HepG2 (cell line): ENCODE measurements around the gene C2orf80. TPM values are rescaled to one million over a fixed set of nuclear protein-coding genes. Genes with fewer than 3 reads are reported as not detected.

ENCODE experiments used
- EZH2 ChIP-seq: conservative IDR thresholded peaks from 2 replicates; pipeline ENCODE4 v1.6.1; 2012; ENCODE audit warnings: mild to moderate bottlenecking, low read depth, low read length, moderate library complexity
- GATA4 ChIP-seq: sonication (generic); IDR thresholded peaks from 2 replicates; pipeline ENCODE4 v1.6.1; 2016; ENCODE audit warnings: antibody characterized with exemption, low read depth, borderline replicate concordance
- NFATC3 ChIP-seq: sonication (generic); formaldehyde crosslinking; IDR thresholded peaks from 2 replicates; pipeline ENCODE4 v1.5.1; 2020; ENCODE audit warnings: mild to moderate bottlenecking, missing genetic modification reagents
- PAF1 ChIP-seq: IDR thresholded peaks from 2 replicates; pipeline ENCODE4 v1.6.1; 2016; ENCODE audit warnings: missing genetic modification reagents, missing compliant biosample characterization
- SETDB1 ChIP-seq: sonication (generic); formaldehyde crosslinking; IDR thresholded peaks from 2 replicates; pipeline ENCODE4 v1.5.1; 2020; ENCODE audit warnings: missing genetic modification reagents, mild to moderate bottlenecking, borderline replicate concordance
- SIX4 ChIP-seq: sonication (generic); formaldehyde crosslinking; IDR thresholded peaks from 2 replicates; pipeline ENCODE4 v1.4.0; 2020; ENCODE audit warnings: missing genetic modification reagents
- SMAD1 ChIP-seq: sonication (generic); formaldehyde crosslinking; IDR thresholded peaks from 2 replicates; pipeline ENCODE4 v1.4.0; 2020; ENCODE audit warnings: missing genetic modification reagents, low read depth, mild to moderate bottlenecking, borderline replicate concordance
- SYNCRIP ChIP-seq: fragments of 200-400 bp; formaldehyde crosslinking; IDR thresholded peaks from 2 replicates; pipeline ENCODE4 v1.6.1; 2018; ENCODE audit warnings: mild to moderate bottlenecking, low read depth, low read length; ENCODE audit not compliant: insufficient read depth
- TEAD3 ChIP-seq: optimal IDR thresholded peaks from 2 replicates; pipeline ENCODE3; 2016; ENCODE audit warnings: borderline replicate concordance
- ZBTB3 ChIP-seq: sonication (generic); formaldehyde crosslinking; IDR thresholded peaks from 2 replicates; pipeline ENCODE4 v1.4.0; 2020; ENCODE audit warnings: low read depth, mild to moderate bottlenecking, moderate library complexity, missing genetic modification reagents, borderline replicate concordance
- ZBTB7B ChIP-seq: sonication (generic); formaldehyde crosslinking; IDR thresholded peaks from 2 replicates; pipeline ENCODE4 v1.4.0; 2020; ENCODE audit warnings: missing genetic modification reagents
- ZFX ChIP-seq: sonication (generic); formaldehyde crosslinking; IDR thresholded peaks from 2 replicates; pipeline ENCODE4 v1.4.0; 2020; ENCODE audit warnings: mild to moderate bottlenecking, low read depth, missing genetic modification reagents, moderate library complexity
- ZNF230 ChIP-seq: sonication (generic); formaldehyde crosslinking; IDR thresholded peaks from 2 replicates; pipeline ENCODE4 v1.4.0; 2020; ENCODE audit warnings: mild to moderate bottlenecking, missing genetic modification reagents
- ZNF296 ChIP-seq: sonication (generic); formaldehyde crosslinking; conservative IDR thresholded peaks from 2 replicates; pipeline ENCODE4 v1.5.0; 2020; ENCODE audit warnings: mild to moderate bottlenecking, missing genetic modification reagents
- ZNF460 ChIP-seq: sonication (generic); formaldehyde crosslinking; IDR thresholded peaks from 2 replicates; pipeline ENCODE4 v1.5.1; 2020; ENCODE audit warnings: missing genetic modification reagents, mild to moderate bottlenecking, borderline replicate concordance
- ZNF577 ChIP-seq: sonication (generic); formaldehyde crosslinking; IDR thresholded peaks from 2 replicates; pipeline ENCODE4 v1.4.0; 2020; ENCODE audit warnings: mild to moderate bottlenecking, low read depth, missing genetic modification reagents, borderline replicate concordance
- ZNF775 ChIP-seq: sonication (generic); formaldehyde crosslinking; IDR thresholded peaks from 2 replicates; pipeline ENCODE4 v1.4.0; 2020; ENCODE audit warnings: missing genetic modification reagents, mild to moderate bottlenecking, moderate library complexity, borderline replicate concordance
- ZNF850 ChIP-seq: sonication (generic); formaldehyde crosslinking; conservative IDR thresholded peaks from 2 replicates; pipeline ENCODE4 v1.9.0; 2021; ENCODE audit warnings: mild to moderate bottlenecking, missing genetic modification reagents
- ZSCAN12 ChIP-seq: sonication (generic); formaldehyde crosslinking; IDR thresholded peaks from 2 replicates; pipeline ENCODE4 v1.9.0; 2021; ENCODE audit warnings: mild to moderate bottlenecking, missing genetic modification reagents
- ZSCAN21 ChIP-seq: sonication (generic); formaldehyde crosslinking; IDR thresholded peaks from 2 replicates; pipeline ENCODE4 v1.8.0; 2022; ENCODE audit warnings: mild to moderate bottlenecking, missing genetic modification reagents, moderate library complexity, borderline replicate concordance
- polyA plus RNA-seq, 8 experiments: library from polyadenylated mRNA; depleted of rRNA in 3 of 8; stranded (reverse) in 7 of 8; unstranded in 1 of 8; fragments of >200 nt; fragmentation: Illumina TruSeq in 4 of 8; extraction: Trizol in 4 of 8; gene quantifications; 2 replicates each; pipeline versions ENCODE4 v1.2.1 to v1.2.3, GENCODE V29; 2011 to 2016; ENCODE audit warnings: low read depth in 4 of 8, missing spikeins in 1 of 8, mixed read lengths in 1 of 8; ENCODE audit not compliant: insufficient read depth in 1 of 8
- total RNA-seq, 5 experiments: library from RNA; depleted of rRNA; stranded (reverse); fragments of >200 nt; fragmentation: Illumina TruSeq; extraction: Trizol; gene quantifications; 2 replicates each; pipeline ENCODE4 v1.2.3, GENCODE V29; 2016; ENCODE audit warnings: low read depth in 1 of 5
- TF ChIP-seq, protein P1 (sequence below): sonication (generic); formaldehyde crosslinking; IDR thresholded peaks from 2 replicates; pipeline ENCODE4 v1.4.0; 2020; ENCODE audit warnings: low read depth, mild to moderate bottlenecking, missing genetic modification reagents
- TF ChIP-seq, protein P2 (sequence below): IDR thresholded peaks from 2 replicates; pipeline ENCODE4 v1.6.1; 2012; ENCODE audit warnings: inconsistent platforms
- TF ChIP-seq, protein P3 (sequence below): sonication (generic); formaldehyde crosslinking; IDR thresholded peaks from 2 replicates; pipeline ENCODE4 v1.8.0; 2022; ENCODE audit warnings: mild to moderate bottlenecking, missing genetic modification reagents, moderate library complexity
- TF ChIP-seq, protein P4 (sequence below): sonication (generic); formaldehyde crosslinking; conservative IDR thresholded peaks from 2 replicates; pipeline ENCODE4 v1.5.0; 2020; ENCODE audit warnings: missing genetic modification reagents
- TF ChIP-seq, protein P5 (sequence below): sonication (generic); formaldehyde crosslinking; conservative IDR thresholded peaks from 2 replicates; pipeline ENCODE4 v1.4.0; 2020; ENCODE audit warnings: missing genetic modification reagents

C2orf80 gene
- total and polyA plus RNA-seq, 2 of the 13 experiments (the other 11 are each of a cell fraction or from before 2014, with no cell fraction given), result not detected

DNA sequence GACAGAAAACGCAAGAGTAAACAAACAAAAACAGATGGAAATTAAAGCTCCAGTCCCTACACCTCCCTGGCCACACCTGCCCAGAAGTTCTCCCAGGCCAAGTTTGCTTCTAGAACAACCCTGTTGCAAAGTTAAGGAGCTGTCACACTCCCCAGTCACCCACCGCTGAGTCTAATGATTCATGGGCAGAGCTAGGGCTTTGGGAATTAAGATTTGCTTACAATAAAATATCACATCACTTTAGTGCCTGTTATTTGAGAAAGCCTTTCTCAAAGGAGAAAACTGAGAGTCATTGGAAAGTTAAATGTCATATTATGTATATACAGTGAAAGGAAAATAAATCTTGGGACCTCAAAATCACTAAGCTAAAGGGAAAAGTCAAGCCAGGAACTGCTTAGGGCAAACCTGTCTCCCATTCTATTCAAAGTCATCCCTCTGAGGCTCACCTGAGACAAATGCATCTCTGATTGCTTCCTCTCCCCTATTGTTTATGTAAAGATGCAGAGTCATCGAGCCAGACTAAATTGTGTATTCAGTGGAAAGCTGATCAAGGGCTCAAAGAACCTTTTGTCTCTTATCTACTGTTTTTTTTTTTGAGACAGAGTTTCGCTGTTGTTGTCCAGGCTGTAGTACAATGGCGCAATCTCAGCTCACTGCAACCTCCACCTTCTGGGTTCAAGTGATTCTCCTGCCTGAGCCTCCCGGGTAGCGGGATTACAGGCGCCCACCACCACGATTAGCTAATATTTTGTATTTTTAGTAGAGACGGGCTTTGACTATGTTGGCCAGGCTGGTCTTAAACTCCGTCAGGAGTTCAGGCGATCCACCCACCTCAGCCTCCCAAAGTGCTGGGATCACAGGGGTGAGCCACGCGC, 46.7 kb downstream of the C2orf80 start (continued):
- TF ChIP-seq ZBTB3 (CRISPR knock-in tag), result no peak
- TF ChIP-seq ZNF296, result no peak
- TF ChIP-seq EZH2, result no peak
- no peak for TF ChIP-seq ZNF577 (CRISPR knock-in tag)
- TF ChIP-seq SIX4 (CRISPR knock-in tag), result no peak
- no peak for TF ChIP-seq ZBTB7B (CRISPR knock-in tag)
- TF ChIP-seq, protein P1, sequence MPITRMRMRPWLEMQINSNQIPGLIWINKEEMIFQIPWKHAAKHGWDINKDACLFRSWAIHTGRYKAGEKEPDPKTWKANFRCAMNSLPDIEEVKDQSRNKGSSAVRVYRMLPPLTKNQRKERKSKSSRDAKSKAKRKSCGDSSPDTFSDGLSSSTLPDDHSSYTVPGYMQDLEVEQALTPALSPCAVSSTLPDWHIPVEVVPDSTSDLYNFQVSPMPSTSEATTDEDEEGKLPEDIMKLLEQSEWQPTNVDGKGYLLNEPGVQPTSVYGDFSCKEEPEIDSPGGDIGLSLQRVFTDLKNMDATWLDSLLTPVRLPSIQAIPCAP (CRISPR knock-in tag), result no peak
- TF ChIP-seq ZNF850 (CRISPR knock-in tag), result no peak
- peak; percentile 86 for TF ChIP-seq ZNF460
- no peak for TF ChIP-seq ZNF230 (CRISPR knock-in tag)
- TF ChIP-seq, protein P2, sequence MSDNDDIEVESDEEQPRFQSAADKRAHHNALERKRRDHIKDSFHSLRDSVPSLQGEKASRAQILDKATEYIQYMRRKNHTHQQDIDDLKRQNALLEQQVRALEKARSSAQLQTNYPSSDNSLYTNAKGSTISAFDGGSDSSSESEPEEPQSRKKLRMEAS, result peak; percentile 45; the same call in 1 of the 2 replicates
- TF ChIP-seq ZNF775, result no peak
- no peak for TF ChIP-seq SYNCRIP
- TF ChIP-seq, protein P3, sequence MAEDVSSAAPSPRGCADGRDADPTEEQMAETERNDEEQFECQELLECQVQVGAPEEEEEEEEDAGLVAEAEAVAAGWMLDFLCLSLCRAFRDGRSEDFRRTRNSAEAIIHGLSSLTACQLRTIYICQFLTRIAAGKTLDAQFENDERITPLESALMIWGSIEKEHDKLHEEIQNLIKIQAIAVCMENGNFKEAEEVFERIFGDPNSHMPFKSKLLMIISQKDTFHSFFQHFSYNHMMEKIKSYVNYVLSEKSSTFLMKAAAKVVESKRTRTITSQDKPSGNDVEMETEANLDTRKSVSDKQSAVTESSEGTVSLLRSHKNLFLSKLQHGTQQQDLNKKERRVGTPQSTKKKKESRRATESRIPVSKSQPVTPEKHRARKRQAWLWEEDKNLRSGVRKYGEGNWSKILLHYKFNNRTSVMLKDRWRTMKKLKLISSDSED (CRISPR knock-in tag), result no peak
- TF ChIP-seq, protein P4, sequence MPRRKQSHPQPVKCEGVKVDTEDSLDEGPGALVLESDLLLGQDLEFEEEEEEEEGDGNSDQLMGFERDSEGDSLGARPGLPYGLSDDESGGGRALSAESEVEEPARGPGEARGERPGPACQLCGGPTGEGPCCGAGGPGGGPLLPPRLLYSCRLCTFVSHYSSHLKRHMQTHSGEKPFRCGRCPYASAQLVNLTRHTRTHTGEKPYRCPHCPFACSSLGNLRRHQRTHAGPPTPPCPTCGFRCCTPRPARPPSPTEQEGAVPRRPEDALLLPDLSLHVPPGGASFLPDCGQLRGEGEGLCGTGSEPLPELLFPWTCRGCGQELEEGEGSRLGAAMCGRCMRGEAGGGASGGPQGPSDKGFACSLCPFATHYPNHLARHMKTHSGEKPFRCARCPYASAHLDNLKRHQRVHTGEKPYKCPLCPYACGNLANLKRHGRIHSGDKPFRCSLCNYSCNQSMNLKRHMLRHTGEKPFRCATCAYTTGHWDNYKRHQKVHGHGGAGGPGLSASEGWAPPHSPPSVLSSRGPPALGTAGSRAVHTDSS, result no peak
- no peak for TF ChIP-seq NFATC3 (CRISPR knock-in tag)
- TF ChIP-seq GATA4, result peak; percentile 64; the same call in 1 of the 2 replicates
- TF ChIP-seq, protein P5, sequence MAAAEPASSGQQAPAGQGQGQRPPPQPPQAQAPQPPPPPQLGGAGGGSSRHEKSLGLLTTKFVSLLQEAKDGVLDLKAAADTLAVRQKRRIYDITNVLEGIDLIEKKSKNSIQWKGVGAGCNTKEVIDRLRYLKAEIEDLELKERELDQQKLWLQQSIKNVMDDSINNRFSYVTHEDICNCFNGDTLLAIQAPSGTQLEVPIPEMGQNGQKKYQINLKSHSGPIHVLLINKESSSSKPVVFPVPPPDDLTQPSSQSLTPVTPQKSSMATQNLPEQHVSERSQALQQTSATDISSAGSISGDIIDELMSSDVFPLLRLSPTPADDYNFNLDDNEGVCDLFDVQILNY (CRISPR knock-in tag), result no peak
- no peak for TF ChIP-seq SMAD1 (CRISPR knock-in tag)
- no peak for TF ChIP-seq ZSCAN12
- TF ChIP-seq ZSCAN21 (CRISPR knock-in tag), result no peak
- no peak for TF ChIP-seq PAF1 (CRISPR knock-in tag)
- TF ChIP-seq ZFX, result no peak
- no peak for TF ChIP-seq TEAD3 (CRISPR knock-in tag)
- no peak for TF ChIP-seq SETDB1
